ENCODE measurements around the gene MYO18B.
"Not testable (repeated sequence)": the region's sequence is repeated elsewhere in the genome, so short reads cannot be mapped to it uniquely, and the experiment has no call there.

MYO18B gene, protein sequence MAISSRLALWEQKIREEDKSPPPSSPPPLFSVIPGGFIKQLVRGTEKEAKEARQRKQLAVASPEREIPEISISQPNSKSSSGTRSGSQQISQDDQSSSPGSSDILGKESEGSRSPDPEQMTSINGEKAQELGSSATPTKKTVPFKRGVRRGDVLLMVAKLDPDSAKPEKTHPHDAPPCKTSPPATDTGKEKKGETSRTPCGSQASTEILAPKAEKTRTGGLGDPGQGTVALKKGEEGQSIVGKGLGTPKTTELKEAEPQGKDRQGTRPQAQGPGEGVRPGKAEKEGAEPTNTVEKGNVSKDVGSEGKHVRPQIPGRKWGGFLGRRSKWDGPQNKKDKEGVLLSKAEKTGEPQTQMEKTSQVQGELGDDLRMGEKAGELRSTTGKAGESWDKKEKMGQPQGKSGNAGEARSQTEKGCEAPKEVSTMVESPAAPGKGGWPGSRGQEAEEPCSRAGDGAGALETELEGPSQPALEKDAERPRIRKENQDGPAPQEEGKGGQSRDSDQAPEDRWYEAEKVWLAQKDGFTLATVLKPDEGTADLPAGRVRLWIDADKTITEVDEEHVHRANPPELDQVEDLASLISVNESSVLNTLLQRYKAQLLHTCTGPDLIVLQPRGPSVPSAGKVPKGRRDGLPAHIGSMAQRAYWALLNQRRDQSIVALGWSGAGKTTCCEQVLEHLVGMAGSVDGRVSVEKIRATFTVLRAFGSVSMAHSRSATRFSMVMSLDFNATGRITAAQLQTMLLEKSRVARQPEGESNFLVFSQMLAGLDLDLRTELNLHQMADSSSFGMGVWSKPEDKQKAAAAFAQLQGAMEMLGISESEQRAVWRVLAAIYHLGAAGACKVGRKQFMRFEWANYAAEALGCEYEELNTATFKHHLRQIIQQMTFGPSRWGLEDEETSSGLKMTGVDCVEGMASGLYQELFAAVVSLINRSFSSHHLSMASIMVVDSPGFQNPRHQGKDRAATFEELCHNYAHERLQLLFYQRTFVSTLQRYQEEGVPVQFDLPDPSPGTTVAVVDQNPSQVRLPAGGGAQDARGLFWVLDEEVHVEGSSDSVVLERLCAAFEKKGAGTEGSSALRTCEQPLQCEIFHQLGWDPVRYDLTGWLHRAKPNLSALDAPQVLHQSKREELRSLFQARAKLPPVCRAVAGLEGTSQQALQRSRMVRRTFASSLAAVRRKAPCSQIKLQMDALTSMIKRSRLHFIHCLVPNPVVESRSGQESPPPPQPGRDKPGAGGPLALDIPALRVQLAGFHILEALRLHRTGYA (N-terminal part only)

DNA sequence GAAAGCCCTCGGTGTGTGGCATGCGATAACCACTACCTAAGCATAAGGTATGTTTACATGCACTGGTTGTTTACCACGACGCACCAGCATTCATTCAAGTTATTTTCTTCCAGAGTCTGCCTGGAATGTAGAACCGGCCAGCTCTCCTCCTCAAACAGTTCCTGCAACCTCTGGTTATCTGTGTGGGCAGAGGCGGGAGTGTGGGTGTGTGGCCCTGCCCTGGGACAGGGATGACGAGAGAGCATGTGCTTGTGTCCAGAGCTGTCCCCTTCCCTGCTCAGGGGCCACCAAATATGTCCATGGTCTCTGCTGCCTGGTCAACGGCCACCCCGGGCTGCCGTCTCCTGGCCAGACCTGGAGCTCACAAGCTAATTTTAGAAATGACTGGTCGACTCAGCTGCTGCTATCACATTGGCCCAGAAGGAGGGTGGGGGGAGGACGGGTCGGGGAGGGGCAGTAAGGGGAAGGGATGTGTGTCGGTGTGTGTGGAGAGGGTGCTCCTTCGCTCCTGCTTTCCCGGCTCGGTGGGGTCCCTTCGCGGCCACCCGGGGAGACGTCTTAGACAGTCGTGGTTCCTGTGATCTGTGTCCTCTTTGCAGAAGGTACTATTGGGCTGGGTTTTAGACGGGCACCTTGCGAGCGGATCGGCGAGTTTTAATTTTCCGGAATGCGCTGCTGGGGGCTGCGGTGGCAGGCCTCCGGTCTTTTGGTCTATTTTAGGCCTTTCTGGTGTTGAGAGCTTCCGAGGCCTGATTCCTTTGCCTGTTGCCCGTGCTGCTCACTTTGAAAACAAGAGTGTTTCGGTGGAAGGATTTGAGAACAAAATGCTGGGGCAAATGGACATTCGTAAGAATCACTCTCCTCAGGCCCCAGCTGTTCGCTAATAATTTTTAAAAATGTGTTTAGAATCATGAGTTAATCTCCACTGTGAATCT, at the start of gene MYO18B:
Gene MYO18B (plus strand): TSS at position 497 of the 935 bp plus-strand sequence. CDS start 18,905 bp downstream, outside the sequence.
- DNase-seq = no peak

DNA sequence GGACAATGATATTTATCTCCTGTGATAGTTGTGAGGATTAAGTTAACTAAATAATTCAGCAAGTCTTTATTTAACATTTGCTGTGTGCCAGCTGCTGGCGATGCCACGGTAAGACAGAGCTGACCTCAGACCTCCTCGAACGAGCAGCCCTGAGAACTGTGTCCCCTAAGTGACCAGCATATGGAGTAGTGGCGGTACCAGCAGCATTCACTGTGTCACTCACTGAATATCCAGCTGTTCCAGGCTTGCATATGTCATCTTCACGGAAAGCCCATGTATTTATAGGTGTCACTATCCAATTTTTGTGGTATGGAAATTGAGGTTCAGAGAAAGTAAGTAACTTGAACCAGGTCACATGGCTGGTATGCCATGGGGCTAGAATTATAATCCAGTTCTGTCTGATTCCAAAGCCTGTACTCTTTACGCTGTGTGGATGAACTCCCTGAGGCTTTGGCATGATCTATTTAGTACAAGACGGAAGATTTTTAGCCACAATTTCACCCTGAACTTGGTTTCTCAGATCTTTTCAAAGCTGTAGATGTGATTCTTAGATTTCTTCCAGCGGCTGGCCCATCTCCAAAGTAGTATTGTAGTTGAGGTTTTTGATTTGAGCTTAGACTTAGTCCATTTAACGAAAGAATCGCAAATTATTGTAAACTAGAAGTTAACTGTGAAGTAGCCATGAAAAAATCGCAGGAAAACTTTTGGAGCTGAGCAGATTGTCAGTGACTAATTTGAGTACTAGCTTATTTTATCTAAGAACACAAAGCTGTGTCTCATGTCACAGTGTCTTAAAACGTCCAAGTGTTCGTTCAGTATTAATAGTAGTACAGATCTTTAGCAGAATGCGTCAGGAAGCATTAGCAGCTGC, 49.4 kb upstream of the MYO18B start:
- DNase-seq = no peak

DNA sequence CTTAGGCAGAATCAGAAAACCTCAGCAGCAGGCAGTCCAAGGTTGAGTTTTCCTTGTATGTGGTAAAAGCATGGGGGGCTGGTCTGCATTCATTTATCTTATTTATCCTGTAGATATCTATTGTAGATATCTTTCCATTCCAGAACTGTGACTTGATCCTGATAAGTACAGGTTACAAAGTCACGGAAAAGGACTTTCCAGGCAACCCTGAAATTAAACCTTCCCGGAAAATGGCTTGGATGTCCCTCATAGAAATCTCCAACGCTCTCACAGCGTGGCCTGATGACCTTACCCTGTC, 48.8 kb upstream of the MYO18B start:
- DNase-seq = no peak

DNA sequence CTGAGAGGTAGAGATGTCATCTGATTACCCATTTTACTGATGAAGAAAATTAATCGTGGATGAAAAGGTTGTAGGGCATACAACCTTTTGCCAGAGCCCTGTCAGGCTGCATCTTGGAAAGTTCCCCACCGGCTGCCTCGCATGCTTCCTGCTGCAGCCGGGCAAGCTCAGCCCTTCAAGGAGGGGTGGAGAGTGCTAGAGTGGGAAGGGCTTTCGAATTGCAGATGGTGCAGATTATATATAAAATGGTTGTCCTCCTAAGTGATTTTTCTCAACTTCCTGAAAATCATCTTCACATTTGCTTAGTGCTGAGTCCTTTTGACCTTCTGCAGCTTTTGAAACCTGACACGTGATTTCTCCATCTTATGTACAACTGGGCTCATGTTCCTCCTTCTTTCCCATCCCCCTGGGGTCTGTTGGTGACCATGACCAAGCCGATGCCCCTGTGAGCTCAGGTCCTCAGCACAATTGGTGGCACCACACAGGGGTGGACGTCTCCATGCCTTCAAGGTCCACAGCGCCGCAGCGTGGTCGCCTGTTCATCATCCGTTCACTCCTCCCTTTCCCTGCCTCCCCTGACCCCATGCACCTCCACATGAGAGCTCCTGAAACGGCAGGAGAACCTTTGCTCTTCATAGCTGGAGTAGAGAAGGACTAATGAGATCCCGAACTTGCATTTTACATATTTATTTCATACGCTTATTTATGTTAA, 47.6 kb upstream of the MYO18B start:
- no peak for DNase-seq

DNA sequence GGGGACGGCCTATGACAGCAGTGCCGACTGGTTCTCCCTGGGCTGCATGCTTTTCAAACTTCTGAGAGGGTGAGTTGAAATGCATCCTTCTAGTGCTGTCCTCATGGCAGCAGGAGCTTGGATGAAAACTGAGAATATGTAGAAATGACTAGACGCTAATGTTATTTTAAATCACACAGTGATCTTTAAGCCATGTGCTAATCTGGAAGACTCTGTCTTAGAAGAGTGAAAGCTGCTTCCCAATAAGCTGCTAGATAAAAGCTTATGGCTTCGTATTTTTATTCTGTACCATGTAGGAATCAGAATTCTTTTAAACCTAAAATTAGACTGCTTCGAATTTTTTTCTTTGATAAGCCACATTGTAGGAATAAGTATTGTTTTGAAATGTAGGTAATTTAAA, 46.8 kb upstream of the MYO18B start:
- no peak for DNase-seq

DNA sequence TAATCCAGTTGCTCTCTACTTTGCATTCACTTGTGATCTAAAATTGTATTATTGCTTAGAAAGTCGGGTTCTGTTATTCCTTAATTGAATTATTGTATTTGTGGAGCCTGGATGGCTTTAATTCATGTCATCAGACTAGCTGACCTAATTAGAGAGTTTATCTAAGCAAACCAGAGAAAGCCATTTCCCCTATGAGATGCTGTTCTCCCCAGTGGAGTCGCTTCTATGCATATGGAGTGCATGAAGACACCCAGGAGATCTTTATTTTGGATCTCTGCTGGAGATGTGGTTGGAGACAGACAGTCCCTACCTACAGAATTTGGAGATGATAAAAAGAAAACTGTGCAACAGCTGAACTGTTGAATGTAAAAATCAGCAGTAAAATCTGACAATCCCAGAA, 45.2 kb upstream of the MYO18B start:
- DNase-seq = no peak

DNA sequence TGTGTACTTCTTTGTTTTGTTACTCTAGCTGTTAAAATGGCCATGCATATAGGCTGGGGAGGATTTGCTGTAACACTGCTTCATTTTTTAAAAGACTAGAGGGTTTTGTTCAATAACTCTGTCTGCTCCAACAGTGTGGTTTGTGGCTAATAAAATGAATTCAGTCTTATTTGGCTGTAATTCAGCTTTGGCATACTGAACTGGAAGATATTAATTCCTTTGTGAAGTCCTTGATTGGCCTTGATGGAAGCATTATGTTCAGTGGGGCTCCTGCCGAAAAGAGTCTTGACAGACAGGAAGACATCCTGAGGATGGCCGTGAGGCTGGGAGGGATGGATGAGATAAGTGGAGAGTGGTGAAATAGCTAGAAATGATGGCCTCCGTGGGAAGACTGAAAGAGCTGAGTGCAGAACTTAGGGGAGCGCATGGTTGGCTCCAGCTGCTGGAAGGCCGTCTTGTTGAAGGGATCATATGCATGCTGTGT, 44.8 kb upstream of the MYO18B start:
- no peak for DNase-seq

DNA sequence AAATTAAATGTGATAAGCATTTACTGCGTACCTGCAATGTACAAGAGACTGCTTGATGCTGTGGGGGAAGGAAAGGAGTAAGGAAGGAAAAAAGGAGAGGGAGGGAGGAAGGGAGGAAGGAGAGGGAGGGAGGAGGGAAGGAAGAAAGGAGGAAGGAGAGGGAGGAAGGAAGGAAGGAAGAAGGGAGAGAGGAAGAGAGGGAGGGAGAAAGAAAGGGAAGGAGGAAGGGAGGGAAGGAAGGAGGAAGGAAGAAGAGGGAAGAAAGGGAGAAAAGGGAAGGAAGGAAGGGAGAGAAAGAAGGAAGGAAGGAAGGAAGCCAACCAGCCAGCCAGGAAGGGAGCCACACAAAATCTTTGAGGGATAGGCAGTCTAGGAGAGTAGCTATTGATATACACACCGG, 44.0 kb upstream of the MYO18B start:
- no peak for DNase-seq

DNA sequence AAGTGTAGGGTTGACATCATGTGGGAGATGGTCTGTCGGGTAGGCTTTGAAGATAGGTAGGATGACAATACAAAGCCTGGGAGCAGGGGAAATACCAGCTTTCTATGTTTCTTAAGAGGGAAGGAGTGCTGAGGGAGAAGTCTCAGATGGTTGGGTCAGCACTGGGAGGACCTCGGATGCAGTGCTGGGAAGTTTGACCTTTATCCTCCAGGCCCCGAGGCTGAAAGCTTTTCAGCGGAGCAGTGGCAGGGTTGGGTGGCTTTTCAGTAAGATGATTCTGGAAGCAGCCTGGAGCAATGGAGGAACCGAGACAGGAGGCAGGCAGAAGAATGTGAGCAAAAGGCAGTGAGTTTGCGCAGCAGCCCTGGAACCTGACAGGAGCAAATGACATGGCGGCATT, 43.5 kb upstream of the MYO18B start:
- no peak for DNase-seq

DNA sequence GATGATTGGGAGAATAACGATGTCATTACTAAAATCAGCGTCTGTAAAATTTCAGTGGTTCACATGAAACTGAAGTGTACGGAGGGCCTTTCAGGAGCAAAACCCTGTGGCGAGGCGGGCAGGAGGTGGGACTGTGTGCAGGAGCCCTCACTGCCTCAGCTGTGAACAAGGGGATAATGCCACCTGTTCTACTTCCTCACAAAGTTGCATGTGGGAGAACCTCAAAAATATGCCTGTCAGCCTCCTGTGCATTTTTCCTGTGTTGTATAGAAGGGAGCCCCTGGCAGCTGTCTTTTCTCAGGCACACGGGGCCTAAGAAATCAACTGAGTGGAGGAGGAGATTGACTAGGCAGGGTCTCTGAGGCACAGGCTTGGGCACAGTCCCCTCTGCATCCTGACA, 43.0 kb upstream of the MYO18B start:
- no peak for DNase-seq

DNA sequence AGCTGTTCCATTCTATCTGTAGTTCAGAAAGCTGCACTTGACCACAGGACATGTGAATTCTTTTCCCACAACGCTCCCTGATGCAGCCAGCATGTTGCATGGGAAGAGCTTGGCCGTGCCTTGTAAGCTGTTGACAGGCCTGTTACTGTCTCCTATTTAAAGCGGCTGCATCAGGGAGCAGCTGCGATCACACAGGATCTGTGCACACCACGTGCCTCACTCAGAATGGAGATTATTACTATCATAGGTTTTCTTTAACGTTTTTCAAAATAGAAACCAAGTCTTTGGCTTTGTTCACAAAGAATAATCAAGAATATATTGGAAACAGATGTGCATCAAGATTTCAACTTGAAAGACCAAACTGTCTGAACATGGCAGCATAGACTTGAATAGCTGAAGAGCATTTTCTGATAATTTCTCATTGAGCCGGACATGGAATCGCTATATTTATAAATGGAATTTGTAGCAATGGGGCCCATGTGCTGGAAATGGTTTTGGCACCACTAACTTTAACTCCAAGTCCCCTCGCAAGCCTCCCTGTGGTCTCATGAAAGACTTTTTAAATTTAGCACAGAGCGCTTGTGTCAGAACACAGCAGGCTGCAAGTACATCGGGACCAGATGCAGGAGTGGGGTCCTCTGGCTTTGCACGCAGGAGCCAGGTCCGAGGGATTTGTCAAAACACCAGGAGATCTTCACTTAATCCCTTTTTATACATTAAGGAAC, 40.8 kb upstream of the MYO18B start:
- DNase-seq = peak; percentile 54

DNA sequence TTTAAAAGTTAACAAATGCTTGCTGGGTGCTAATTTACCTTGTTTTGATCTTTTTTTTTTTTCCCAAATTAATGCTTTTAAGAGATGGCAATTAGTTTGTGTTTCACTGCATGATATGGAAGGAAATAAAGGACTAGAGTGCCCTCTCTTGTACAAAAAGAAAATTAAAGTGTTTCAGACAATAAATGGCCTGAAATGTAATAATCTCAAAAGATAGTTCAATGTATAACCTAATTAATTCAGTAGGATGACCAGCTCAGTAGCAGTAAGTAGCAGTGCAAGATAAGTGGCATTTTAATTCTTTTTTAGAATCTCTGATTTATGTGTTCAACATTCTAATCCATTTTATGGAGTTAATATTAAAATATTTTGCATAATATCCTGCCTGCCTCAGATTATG, 39.9 kb upstream of the MYO18B start:
- DNase-seq = peak; percentile 37

DNA sequence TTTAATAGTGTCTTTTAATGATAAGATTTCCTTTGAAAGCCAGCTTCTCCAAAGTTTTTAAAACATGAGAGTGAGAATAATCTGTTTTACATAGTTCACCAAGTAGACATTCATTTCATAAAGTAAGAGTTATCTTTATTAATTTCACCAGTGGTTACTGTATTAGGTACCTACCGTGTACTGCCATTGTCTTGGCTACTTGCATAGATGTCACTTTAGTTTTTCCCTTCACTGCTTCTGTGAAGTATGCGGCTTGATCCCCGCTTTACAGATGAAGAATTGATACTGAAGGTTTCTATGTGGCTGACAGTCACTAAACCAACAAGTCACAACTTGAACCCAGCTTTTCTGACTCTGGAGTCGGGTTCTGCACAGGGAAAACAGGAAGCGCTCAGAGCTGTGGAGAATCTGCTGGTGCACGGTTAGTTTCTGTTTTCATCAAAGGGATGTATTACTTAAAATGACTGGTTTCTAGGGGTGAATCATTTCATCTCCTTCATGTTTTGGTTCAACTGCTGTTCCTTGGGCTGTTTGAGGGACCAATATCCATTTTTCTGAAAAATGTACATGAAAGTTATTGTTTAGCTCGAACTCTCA, 39.3 kb upstream of the MYO18B start:
- no peak for DNase-seq

DNA sequence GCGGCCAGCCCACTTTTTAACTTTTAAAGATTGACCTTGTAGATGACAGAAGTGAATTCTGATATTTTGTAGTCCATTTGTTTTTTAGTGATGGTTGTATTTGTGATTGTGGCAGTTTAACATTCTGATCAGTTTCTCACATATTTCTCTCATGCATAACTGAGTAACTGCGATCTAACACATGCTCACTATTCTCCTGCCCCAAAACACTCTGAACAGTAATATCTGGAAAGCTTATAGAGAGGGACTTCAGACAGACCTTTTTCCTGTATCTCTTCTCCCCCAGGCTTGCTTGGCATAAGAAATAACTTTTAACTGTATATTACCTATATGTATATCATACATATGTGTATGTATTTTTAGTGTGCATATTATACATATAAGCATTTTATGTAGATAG, 37.3 kb upstream of the MYO18B start:
- DNase-seq = no peak

DNA sequence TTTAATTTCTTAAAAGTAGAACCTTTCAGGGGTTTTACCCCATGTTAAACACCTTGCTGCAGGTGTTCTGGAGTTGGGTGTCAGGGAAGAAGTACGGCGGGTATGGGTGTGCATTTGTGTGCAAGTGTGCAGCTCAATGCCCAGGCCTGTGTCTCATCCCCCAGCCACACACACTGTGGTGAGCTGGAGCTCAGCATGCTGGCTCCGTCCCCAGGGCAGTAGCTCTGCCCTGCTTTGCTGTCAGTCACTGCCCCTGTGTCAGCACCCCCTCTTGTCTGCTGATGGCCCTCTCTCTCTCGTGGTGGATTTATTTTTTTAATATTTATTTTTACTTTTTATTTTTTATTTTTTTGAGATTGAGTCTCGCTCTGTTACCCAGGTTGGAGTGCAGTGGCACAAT, 35.8 kb upstream of the MYO18B start:
- no peak for DNase-seq

DNA sequence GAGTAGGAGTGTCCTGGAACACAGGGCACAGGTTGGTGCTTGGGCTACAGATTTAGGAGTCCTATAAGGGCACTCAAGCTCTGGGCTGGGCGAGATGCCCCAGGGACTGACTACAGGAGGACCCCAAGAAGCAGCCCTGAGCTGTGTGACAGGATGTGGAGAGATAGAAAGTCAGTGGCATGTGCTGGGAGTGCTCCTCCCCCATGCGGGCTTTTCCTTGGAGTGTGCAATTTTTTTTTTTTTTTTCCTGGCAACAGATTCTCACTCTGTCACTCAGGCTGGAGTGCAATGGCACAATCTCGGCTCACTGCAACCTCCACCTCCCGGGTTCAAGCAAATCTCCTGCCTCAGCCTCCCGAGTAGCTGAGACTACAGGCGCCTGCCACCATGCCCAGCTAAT, 33.6 kb upstream of the MYO18B start:
- not testable (repeated sequence) for DNase-seq

DNA sequence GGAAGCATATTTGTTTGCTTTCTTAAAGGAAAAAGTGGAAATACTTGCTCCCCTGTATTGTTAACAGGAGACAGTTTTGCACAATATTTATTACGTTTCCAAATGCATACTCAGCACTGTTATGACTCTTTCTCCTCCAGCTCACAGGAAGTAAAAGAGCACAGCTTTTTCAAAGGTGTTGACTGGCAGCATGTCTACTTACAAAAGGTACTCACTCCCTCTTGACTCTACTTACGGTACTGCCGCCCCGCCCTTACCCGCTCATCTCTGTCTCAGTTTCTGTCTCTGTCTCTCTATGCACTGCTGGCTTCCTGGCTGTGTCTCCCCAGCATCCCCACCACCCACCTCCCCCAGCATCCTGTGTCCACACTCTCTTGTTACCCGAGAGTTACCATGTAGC, 32.2 kb upstream of the MYO18B start:
- DNase-seq = no peak

DNA sequence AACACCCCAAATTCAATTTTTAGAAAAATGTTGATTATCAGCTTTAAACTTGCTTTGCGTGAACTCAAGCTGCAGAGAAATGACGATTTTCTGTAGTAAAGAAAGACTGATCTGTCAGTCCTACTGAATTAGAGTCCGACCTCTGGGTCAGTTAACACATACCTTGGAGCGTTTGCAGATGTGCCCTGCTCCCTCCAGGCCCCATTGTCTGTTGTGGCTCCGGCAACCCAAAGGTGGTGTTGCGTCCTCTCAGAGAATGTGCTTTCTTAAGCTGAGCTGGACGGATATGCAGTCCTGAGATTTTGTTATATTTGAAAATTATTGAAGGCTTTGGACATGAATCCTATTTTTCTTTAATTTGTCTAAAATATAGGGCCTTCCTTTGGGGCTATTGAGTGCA, 31.5 kb upstream of the MYO18B start:
- no peak for DNase-seq

DNA sequence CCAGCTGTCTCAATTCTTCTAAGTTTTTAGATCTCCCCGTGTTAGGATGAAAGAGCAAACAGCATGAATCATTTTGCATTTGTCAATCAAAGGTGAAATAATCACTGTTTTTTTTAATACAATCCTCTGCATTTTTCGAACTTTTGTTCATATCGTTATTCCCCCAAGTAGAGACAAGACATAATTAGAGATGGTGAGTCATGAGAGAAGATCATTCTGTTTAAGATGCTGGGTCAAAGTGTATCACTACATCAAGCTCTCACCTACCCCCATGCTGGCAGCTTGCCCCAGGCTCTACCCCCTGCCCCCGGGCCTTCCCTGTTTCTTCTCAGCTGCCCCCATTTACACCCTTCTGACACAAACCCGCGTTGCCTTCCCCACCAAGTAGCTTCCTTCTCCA, 30.5 kb upstream of the MYO18B start:
- no peak for DNase-seq
